GM21786 (cell line): ENCODE data around the gene ESX1.
"Not testable (repeated sequence)": the region's sequence is repeated elsewhere in the genome, so short reads cannot be mapped to it uniquely, and the experiment has no call there.

ENCODE experiments used
- ATAC-seq: cut with Tn5 transposase; IDR thresholded peaks from one replicate; pipeline ENCODE4 v1.9.1; 2021; ENCODE audit not compliant: unreplicated experiment

ESX1 gene

DNA sequence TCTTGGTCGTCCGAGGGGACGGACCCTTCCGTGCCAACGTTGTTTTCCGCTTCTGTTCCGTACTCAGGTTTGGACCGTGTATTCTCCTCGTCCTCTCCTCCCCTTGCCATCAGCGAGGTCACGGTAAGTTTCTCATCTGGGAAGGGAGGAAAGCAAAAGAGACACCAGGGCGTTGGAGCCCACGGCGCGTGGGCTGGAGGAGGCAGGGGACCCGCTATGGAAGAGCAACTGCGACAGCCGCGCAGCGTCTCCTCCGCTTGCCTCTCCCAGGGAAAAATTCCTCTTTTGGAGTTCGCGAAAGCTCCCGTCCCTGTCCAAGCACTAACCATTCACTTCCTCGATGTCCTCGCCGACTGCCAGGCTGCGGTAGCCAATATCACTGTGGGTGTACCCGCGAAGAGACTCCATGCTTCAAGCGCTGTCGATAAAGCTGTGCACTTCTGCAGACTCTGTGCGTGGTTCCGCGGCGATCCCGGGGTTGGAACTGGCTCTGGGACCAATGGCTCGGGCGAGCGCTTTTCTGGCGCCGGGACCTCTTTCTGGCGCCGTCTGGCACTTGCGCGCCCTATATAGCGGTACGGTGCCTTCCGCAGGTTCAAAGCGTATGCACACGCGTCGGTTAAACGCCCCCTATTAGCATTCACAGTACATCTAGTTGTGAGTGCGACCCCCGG is at the start of gene ESX1:
Gene ESX1, minus strand, starts transcription at position 492 of the 674 bp plus-strand sequence. Its CDS starts 84 bp downstream, at position 408.
- no peak for ATAC-seq

DNA sequence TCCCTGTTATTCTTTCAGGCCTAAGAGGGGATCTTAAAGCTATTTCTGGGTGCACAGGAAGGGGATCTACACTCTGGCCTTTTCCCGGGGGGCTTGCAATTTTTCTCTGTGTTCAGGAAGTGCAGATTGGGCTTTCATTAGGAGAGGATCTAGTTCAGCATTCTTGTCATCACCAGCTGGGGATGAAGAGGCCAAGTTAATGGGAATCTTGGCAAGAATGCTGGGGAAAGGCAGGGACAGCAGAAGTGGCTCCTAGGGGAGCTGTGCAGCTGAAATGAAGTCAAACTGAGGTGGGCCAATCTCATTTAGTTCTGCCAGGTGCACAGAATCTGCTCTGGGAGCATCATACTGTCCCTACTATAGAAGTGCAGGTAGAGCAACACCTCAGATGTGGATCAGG is 40.9 kb upstream of the ESX1 start:
- no peak for ATAC-seq

DNA sequence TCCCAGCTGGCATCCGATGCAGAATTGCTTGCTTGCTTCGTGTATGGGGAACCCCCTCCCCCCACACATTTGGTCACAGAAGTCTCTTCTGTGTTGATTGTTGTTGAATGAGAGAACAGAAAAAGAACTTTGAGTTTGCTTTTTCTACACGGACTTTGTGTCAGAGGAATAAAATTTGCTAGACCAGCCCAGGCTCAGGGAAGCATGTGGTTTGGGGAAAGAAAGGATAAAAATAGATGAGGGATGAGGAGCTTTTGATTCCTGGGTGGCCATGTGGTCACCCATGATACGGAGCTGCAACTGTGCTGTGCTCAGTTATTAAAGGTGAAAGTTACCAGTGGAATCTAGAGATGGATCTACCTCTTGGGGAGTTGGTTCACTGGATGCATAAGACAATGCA is 34.2 kb upstream of the ESX1 start:
- ATAC-seq = no peak

DNA sequence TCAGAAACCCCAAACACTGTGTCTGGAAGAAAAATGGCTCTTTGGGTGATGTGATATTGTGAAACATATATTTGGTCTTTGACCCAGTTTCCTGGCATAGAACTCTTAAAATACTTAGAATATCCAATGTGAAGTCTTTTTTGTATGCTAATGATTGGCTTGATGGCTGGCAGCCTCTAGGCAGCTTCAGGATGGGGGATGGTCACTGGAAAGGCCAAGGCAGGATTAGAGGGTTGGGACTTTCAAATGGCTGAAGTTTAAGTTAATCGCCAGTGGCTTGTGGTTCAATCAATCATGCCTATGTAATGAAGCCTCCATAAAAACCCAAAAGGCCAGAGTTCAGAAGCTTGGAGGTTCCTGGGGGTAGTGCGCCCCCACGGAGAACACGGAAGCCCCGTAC is 33.5 kb upstream of the ESX1 start:
- no peak for ATAC-seq

DNA sequence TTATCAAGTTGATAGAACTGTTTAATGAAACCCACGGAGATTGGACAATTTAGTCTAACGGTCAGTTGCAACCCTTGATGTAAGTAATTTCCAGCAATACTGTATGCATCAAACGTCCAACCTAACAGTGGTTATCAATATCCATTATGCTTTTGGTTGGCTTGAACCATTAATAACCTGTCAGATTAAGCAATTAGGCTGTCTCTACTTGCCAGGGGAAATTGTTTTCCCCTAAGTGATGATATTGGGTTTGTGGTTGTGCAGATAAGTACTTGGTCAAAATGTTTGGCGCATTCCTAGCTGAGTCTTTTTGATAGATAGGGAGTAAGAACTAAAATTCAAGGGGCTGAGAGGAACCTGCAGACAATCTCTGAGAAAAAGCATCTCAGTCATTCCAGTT is 30.5 kb upstream of the ESX1 start:
- no peak for ATAC-seq

DNA sequence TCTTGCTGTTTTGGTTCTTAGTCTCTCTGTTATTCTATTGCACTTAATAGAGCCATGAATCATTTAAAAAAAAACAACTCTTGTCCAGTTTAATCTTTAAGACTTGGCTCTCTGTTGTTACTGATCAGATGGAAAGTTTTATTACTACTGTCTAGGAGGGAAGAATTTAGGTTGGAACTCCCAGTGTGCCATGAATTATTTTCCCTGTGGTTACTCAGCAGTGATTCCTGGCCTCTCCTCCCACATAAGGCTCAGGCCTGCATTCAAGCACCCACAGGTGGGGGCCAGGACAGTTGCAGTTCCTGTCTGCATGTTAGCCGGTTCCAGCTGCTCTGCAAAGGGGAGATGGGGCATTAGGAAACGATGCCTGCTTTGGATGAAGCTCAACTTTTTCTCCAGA is 29.8 kb upstream of the ESX1 start:
- ATAC-seq = no peak

DNA sequence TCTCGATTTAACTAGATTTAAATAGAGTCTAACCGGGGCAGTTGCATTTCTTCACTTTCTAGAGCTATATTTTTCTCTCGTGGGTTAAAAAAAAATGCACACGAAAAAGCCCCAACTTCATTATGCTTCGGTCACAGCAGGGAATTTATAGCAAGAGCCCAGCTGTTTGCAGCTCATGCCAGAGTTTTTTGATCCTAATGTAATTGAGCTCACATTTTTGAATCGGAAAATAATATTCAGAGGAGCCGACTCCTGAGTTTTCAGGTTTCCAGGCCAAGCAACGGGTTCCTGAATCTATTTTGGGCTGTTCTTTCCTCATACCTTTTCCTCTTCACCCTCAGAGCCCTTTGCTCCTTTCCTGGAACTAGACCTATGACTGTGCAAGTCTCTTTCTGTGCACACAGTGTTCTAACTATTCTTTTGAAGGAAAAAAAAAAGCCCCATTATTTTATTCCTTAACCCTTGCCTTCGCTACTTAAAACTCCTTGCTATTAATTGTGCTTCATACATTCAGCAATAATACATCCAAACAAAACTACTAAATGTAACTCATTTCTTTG is 27.5 kb upstream of the ESX1 start:
- no peak for ATAC-seq

DNA sequence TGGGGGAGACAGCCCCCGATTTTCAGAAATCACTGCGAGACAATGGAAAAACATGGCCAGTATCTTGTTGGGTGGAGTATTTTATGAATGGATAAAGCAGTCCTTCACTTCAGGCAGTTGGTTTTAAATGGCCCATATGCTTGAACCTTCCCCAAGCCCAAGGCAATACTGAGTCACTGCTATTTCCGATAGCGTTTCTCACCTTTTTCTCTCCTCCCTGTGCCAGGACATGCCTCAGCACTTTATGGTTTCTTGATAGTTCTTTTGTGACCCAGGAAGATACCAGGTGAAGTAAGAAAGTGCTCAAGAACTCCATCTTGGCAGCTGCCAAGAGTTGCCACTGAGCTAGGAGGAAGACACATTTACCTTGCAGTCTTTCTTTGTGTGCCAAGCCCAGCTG is 26.8 kb upstream of the ESX1 start:
- ATAC-seq = no peak

DNA sequence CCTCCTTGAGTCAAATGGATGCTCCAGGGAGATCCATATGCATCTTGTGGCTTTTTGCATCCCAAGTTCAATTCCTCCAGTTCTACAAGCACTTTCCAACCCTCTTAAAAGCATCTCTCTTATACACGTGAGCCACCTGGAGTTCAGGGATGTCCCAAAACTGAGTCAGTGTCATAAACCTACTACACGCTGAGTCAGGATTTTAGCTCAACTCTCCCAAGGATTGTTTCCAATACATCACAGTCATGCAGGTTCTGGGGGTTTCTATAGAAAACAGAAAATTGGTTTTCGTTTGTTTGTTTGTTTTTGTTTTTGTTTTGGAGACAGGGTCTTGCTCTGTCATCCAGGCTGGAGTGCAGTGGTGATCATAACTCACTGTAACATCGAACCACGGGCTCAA is 25.9 kb upstream of the ESX1 start:
- ATAC-seq = no peak

DNA sequence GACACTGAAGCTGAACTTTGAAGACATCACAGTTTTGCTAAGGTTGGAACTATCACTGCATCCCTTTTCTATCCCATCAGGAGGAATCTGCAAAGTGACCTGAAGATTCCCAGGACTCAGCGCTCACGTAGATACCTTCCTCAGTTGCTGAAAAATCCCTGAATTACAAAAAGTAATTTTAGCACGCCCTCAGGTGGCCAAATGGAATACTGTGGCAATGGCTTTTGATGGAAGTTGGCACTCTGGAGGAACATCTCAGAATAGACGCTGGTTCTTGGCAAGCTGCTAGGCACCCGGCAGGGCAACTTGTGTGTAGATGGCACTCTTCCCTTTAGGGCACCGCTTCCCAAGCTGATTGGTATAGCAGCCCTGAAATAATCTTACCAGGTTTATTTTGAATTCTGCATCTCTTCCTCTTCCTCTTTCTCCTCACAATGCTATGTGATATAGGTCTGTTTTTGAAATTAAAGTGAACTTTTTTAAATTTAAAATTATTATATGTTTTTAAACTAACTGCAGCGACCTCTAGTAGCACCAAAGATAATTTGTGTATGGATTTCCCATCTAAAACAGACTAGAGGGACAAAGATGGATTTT is 16.3 kb upstream of the ESX1 start:
- no peak for ATAC-seq

DNA sequence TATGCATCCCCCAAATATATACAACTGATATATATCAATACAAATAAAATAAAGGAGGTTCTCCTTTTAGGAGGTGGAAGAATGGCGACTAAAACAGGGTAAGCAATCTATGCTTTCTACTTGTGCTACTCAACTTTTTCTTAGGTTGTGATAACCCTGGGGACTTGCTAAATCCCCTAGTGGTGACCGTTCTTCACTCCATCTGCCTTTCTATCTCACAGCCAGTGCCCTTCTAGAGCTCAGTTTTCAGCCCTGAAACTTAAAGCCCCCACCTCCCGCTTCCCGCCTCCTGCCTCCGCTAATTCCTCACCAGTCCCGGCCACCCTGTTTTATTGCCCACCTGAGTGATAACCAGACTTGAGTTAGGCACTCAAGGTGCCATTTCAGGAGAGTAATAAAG is 15.5 kb upstream of the ESX1 start:
- no peak for ATAC-seq

DNA sequence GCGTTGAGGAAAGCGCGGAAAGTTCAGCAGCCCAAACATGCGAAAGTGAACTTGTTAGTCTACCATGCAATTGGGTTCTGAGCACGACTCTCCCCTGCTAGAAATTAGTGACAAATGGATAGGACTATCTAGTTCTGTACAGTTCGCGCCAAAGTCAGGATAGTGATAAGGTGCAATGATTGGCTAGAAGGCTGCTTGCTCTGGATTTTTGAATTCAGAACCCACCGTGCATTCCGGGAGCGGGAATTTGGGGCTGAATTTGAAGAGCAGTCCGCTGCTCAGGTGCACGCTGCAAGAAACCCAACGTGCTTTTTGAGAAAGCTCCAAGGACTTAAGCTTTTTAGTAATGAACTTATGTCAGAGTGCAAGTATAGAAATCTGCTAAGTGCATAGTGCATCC is 732 bp upstream of the ESX1 start:
- ATAC-seq = no peak

DNA sequence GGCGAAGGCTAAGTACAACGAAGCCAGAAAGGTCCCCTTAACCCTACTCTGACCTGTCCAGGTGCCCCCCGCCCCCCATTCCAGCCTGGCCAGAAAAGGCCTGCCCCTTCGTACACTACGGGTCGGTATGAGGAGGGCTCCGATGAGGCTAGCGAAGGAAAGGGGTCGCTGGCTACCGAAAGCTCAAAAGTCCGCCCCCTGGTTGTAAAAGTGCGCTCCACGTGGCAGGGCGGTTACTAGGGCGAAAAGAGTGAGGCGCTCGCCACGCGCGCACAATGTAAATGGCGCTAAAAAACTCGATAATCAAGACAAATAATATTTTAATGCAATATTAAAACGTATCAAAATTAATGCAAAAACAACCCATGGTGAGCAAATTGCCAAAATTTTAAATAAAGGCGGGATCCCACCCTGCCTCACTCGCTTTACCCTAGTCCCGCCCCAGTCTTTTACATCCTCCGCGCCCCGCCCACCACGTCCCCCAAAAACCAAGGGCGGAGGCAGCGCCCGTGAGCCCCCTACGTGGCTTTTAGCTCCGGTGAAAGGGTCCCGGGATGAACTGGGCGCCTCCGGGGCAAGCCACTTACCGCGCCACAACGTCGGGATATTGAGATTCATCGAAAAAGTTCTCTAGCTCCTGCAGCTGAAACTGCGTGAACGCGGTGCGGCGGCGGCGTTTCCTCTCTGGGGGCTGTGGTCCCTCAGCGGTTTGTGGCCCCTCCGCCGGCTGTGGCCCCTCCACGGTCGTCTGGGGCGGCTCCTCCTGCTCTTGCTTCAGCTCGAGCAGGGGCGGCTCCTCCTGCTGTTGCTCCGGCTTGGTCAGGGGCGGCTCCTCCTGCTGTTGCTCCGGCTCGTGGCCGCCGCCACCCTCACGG is 929 bp downstream of the ESX1 start:
- no peak for ATAC-seq

DNA sequence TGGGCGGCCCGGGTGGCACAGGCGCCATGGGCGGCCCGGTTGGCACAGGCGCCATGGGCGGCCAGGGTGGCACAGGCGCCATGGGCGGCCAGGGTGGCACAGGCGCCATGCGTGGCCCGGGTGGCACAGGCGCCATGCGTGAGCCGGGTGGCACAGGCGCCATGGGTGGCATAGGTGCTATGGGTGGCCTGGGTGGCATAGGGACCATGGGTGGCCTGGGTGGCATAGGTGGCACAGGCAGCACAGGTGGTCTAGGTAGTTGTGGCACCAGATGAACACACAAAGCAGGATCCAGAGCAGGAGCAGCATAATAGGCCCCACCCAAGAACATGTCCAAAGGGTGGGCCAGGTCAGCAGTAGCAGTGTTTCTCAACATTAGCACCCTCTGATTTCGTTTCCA is 4.3 kb downstream of the ESX1 start:
- ATAC-seq = no peak

DNA sequence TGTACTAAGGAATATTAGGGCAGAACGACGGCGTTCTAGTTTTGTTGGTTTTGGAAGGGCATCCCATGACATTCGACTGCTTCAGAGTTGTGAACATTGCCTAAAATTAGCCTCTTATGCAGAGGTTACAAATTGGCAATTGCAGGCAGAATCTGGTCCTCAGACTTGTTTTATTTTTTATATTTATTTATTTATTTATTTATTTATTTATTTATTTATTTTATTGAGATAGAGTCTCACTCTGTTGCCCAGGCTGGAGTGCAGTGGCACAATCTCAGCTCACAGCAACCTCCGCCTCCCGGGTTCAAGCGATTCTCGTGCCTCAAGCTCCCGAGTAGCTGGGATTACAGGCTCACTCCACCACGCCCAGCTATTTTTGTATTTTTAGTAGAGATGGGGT is 24.7 kb downstream of the ESX1 start:
- not testable (repeated sequence) for ATAC-seq

DNA sequence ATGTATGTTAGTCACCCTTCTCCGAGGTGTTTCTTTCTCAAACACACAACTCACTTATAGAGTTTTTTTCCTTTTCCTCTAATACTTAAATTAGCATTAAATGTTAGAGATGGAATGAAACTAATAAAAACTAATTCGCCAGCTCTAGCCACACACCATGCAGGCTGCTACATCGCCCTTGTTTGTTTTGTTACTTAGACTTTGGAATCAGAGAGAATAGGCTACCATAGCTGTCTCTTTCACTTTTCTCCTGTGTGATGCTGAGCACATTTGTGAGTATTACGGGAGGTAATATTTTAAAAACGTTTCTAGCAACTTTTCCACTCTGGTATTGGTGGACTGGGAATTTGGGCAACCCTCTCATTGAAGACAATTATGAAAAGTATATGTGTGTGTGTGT is 43.5 kb downstream of the ESX1 start:
- no peak for ATAC-seq

DNA sequence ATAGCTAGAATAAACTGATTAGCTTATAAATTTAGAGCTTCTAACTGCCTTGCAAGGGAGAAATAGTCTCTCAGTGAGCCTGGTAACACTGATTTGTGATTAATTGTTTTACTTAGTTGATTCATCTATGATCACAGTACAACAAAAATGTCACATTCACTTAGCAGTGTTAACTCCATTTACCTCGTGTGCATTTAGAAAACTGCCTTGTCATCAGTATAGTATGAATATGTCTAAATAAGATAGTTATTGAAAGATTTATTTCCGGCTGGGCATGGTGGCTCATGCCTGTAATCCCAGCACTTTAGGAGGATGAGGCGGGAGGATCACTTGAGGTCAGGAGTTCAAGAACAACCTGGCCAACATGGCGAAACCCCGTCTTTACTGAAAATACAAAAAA is 49.2 kb downstream of the ESX1 start:
- ATAC-seq = no peak
